ENCODE results near the gene HHIPL1.

Gene HHIPL1

GRCh38 chr14:99612071-99612737 is 32.7 kb upstream of the HHIPL1 start:
- DNase-seq, result peak; percentile 37

DNA sequence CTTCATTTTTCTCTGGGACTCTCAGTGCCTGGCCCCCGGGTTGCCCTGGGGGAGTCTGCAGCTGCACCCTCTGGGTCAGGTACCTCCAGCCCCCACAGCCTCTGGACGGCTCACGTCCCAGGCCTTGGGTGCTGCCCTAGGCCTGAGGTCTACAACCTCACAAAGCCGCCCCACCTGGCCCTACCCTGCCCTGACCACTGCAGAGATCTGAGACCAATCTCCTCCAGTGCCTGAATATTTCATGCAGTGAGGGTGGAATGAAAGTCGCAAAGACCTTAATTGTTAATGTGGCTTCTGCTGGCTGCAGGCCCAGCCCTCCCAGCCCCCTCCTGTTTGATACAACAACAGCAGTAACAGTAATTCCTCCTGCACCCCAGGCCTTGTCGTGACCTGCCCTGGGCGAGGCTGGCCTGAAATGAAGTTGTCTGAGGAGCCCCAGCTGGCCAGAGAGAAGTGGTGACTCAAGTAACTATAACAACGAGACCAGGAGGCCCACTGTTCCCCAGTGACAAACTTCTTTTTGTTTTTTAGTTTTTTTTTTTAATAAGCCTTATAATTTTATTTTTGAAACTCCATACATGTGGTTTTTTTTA is 32.1 kb upstream of the HHIPL1 start:
- DNase-seq, result no peak

GRCh38 chr14:99615497-99616157 is 29.3 kb upstream of the HHIPL1 start:
- DNase-seq, result no peak

DNA sequence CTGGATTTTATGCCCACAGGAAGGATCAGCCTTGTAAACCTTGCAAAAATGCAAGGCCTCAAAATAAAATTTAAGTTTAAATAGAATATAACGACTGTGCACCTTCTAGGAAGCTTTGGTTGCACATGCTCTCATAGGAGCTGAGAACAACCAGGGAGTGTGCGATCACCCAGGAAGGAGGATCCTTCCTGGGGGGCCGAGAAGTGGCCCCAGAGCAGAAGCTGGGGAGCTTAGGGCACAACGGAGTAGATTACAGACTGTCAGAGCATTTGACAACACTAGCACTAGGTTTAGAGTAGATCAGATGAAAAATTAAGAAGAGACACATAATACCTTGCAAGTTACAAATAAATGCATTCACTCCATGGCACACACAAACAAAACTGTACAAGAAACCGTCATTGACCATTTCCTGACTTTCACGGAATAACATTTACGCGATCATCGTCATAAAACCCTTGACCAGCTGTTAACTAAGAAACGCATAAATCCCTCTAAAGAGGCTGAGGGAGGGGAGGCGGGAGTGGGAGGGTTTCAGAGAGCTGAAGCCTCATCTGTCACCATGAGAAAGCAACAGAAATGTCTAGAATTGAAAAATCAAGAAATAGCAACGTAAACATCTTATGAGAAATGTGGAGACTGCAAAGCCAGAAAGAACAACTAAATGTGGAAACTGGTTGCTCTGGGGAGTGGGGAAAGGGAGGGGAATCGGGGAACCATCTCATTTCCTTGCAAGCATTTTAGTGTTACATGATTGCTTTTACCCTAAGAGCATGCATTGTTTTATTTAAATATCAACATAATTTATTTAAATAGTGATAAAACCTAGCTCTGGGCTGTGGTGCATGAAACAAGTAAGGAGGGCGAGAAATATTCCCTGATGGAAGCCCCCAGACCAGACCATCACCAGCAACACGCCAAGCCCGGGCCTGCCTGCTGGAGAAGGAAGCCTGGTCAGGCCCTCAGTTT is 27.8 kb upstream of the HHIPL1 start:
- no peak for DNase-seq

- DNase-seq, result no peak
These were observed 24.8 kb upstream of the HHIPL1 start for GRCh38 chr14:99619835-99620834.

DNA sequence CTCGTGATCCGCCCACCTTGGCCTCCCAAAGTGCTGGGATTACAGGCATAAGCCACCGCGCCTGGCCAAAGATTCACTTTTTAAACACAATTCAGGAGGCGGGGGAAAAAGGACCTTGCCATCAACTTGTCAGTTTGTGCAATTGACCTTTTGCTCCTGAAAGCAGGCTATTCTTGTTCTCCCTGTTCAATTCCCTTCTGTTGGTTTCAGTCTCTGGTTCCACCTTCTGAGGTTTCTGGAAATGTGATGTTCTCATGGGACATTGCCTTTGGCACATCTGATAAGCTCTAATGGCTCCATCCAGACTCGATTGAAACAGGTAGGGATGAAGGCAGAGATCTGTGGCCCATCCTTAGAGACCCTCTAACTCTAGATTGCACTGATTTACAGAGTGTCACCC is 23.0 kb upstream of the HHIPL1 start:
- no peak for DNase-seq

- DNase-seq, result no peak
These were observed 20.9 kb upstream of the HHIPL1 start for GRCh38 chr14:99624024-99624423.

DNA sequence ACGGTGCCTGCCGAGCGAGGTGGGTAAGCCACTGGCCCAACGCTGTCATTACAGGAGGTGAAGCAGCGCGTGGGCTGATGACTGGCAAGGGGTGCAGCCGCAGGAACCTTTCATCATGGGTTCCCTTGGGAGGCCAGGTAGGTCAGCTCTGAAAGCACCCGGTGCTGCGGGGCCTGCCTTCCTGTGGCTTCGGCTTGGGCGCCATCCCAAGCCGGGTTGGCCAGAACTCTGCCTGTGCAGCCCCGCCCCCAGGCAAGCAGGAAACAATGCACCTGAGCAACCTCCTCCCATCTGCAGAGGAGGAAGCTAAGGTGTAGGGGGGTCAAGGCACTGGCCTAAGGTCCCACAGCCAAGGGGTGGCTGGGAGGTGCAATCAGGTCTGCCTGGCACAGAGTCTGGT is 20.0 kb upstream of the HHIPL1 start:
- DNase-seq, result no peak

DNA sequence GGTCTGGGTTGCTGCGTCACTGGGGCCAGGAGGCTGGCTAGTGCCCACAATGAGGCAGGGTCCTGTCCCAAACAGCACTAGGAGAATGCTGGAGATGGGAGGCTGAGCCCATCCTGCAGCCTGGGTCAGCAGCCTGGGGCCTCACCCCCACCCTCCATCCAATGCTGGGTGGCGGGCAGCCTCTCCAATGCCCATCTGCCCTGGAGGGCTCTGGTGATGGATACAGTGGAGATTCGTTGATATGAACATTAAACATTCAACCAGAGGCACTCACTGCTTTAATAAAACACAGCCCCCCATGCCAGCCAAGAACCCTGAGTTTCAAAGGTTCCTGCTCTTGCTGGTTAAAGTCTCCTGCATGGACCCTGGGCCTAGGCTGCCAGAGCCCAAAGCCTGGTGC is 19.5 kb upstream of the HHIPL1 start:
- DNase-seq, result no peak

DNA sequence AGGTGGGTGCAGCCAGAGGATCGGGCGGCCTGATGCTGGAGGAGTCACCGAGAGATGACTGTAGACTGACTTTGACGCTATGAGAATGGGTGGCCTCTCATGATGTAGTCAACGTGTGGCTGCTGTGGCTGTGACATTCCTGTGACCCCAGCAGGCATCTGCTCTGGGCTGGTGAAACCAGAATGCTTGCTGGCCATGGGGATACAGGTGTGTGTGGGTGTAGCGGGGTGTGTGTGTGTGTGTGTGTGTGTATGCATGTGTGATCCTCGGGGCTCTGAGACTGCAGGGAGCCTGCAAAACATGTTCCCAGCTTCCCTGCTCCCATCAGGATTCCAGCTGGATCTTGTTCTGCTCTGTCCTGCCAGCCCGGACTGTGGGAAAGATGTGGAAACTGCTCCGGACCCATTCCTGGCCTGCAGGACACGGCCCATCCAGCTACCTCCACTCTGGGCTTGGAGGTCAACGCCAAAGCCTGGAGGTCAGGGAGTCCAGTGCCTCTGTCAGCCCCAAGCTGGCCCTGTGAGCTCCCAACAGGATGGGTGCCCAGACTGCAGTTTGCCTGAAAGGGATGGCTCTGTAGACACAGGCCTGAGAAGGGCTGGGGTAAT is 18.8 kb upstream of the HHIPL1 start:
- no peak for DNase-seq

DNA sequence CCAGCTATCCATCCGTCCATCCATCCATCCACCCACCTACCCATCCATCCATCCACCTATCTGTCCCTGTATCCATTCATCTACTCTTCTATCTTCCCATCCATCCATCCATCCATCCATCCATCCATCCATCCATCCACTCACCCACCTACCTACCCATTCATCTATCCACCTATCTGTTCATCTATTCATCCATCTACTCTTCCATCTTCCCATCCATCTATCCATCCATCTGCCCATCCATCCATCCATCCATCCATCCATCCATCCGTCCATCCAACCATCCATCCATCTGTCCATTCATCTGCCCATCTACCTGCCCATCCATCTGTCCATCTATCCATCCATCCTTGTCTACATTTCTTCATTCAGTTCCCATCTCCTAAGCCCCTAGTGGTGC is 17.8 kb upstream of the HHIPL1 start:
- DNase-seq, result no peak

DNA sequence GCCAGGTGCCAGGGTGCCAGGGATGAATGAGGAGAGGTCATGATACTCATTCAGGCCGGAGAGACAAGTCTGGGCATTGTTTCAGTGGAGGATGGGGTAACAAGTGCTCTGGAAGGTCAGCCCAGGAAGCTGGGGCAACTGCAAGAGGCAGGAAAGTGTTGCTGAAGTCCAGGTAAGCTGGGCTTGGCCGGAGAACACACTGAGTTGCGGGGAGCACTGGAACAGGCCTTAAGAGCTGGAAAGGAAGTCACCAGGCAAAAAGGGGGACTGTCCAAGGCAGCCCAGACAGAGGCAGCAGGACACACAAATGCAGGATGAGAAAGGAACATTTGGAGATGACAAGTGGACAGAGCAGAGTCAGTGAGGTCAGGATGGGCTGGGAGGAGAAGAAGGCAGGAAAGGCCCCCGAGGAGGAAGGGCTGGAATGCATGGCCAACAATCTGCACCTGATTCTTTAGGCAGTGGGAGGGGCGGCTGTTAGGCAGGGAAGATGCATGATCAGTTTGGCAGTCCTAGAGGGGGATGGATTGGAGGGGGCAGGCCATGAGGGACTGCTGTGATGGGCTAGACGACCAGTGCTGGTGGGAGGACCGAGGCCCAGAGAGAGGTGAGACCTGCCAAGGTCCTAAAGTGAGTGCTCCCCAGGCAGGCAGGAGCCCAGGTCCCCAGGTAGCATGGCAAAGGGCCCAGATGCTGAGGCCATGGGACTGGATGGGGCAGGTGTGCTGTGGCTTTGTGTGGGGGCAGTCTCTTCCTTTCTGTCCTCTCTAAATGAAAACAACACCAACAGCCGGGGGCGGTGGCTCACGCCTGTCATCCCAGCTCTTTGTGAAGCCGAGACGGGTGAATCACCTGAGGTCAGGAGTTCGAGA is 17.2 kb upstream of the HHIPL1 start:
- no peak for DNase-seq

DNA sequence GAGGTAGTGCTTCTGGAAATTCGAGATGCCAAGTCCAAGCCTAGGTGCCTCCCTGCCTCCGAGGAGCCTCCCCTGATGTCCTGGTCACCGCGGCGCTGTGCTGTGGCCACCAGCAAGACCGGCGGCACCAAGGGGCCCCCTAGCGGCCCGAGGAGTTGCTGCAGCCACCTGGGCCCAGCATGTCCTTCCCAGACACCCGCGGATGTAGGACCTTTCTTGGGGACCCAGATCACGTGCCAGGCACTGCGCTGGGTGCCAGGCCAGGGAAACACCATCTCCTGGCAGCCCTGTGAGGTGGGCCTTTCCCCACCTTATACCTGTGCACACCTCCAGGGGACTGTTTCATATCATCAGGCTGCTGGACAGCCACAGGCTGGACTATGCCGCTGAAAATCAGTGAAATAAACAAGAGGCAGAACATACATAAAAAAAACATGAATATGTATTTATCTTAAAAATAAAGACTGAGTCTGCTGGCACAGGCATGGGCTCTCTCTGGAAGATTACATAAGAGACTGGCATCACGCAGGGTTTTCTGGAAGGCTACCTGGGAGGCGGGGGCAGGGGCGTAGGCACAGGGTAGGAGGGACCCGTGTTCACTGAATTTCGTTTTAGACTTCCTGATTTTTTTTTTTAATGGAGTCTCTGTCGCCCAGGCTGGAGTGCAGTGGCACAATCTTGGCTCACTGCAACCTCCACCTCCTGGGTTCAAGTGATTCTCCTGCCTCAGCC is 15.9 kb upstream of the HHIPL1 start:
- DNase-seq, result peak; percentile 58

DNA sequence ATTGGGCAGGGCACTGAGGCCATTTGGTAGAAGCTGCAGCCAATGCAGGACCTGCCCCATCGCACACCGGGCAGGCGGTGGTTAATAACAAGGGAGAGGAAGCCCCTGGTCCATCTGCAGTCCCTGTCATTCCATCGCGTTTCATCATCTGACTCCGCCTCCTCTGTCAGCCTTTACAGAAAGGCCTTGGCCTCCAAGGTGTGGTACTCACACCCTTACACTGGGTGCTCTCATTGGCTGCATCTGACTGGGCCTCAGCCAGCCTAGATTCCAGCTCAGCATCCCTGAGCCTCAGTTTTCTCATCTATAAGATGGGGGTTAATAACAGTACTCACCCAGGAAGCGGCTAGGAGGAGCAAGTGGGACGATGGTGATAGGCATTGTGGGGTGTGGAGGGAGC is 14.7 kb upstream of the HHIPL1 start:
- no peak for DNase-seq

- DNase-seq, result no peak
These were observed 12.4 kb upstream of the HHIPL1 start for GRCh38 chr14:99632410-99633035.

- no peak for DNase-seq
These were observed 11.8 kb upstream of the HHIPL1 start for GRCh38 chr14:99633141-99633540.

- DNase-seq, result peak; percentile 22
These were observed 11.0 kb upstream of the HHIPL1 start for GRCh38 chr14:99633918-99634317.

- DNase-seq, result no peak
These were observed 10.5 kb upstream of the HHIPL1 start for GRCh38 chr14:99634443-99634842.

DNA sequence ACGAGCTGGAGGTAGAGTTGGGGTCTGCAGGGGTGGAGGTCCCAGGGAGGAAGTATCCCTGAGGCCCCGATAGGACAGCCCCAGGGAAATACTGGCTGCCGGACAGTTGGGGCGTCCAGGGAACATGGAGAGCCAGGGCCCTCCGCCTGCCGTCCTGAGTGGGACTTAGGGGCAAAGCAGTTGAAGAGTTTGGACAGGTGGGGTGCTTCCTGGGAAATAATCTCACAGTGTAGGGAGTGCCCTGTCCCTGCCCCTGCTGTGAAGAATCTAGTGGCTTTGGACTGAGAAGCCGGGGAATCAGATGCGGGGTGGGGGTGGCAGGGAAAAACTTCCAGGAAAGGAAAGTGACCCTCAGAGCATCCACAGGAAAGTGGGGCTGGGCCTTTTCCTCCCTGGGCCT is 9.8 kb upstream of the HHIPL1 start:
- DNase-seq, result no peak
